NCI-H1105 treated with DMSO at 0.1 percent for 48 hours (cell line): Measurements from ENCODE around the gene POLE.

Experiments
- DNase-seq: peaks from one replicate; lab custom pipeline; 2025; lab: John Stamatoyannopoulos, UW

The POLE gene

GRCh38 chr12:132577191-132577920 lies 109.8 kb downstream of the POLE start:
- DNase-seq = no peak

GRCh38 chr12:132576701-132577100 lies 110.4 kb downstream of the POLE start:
- no peak for DNase-seq

GRCh38 chr12:132575661-132576060 lies 111.5 kb downstream of the POLE start:
- no peak for DNase-seq

GRCh38 chr12:132574271-132574996 lies 112.7 kb downstream of the POLE start:
- DNase-seq = no peak
